Vagina (tissue), 2 donors: Measurements from ENCODE around the gene GPHA2. TPM values are rescaled to one million over a fixed set of nuclear protein-coding genes. Genes with fewer than 3 reads are reported as not detected.

Source experiments
- DNase-seq, 2 donors: peaks; one replicate each; pipeline ENCODE4 v3.0.0-alpha.2; 2017; ENCODE audit errors: extremely low spot score in 2 of 2
- H3K27ac ChIP-seq: fragments of 200-600 bp; sonication (generic); one replicate; pipeline ENCODE4 v1.5.1; 2019
- H3K27me3 ChIP-seq: fragments of 200-600 bp; sonication (generic); one replicate; pipeline ENCODE4 v1.5.1; 2019
- H3K36me3 ChIP-seq, 2 donors: fragments of 200-600 bp; sonication (generic); one replicate each; pipeline ENCODE4 v1.5.1; 2017 to 2019
- H3K4me1 ChIP-seq: fragments of 200-600 bp; sonication (generic); one replicate; pipeline ENCODE4 v1.5.1; 2019
- H3K4me3 ChIP-seq, 2 donors: fragments of 200-600 bp; sonication (generic); 1 replicate in 1 of 2; 2 replicates in 1 of 2; pipeline ENCODE4 v1.5.1; 2016 to 2019
- H3K9me3 ChIP-seq: fragments of 200-600 bp; sonication (generic); one replicate; pipeline ENCODE4 v1.5.1; 2019
- CTCF ChIP-seq, 3 experiments: fragments of 450-650 bp in 2 of 3; fragments of 200-600 bp in 1 of 3; sonication (generic) in 1 of 3; IDR thresholded peaks; one replicate each; pipeline ENCODE4 v1.5.1; 2017 to 2019; ENCODE audit warnings: antibody characterized with exemption in 3 of 3, mild to moderate bottlenecking in 2 of 3, moderate library complexity in 2 of 3
- POLR2A ChIP-seq, 2 donors: fragments of 450-650 bp; IDR thresholded peaks; one replicate each; pipeline ENCODE4 v1.6.1; 2017; ENCODE audit warnings: antibody characterized with exemption in 2 of 2, mild to moderate bottlenecking in 2 of 2, moderate library complexity in 2 of 2
- POLR2AphosphoS5 ChIP-seq, 2 donors: sonication (generic); formaldehyde crosslinking; IDR thresholded peaks; one replicate each; pipeline ENCODE4 v1.9.0; 2017; ENCODE audit warnings: antibody characterized with exemption in 2 of 2, mild to moderate bottlenecking in 2 of 2, low read depth in 1 of 2; ENCODE audit not compliant: insufficient read depth in 1 of 2
- intact Hi-C: fragments of 100-400 bp; cut with DNase I; formaldehyde crosslinking; loops from one replicate; pipeline ENCODE4 v1.15.1; 2023
- total RNA-seq: library from RNA; depleted of rRNA; stranded (reverse); fragments of >200 nt; gene quantifications from one replicate; pipeline ENCODE4 v1.2.3, GENCODE V29; 2016

GPHA2 gene
- total RNA-seq, 1 donor from 2014 or later: not detected

- Histone ChIP-seq H3K4me3 (peak overlapping the region; percentile 76 to 83), H3K27ac (no peak overlapping the region), H3K27me3 (no peaks in the 10 kb centered on the region), H3K36me3 (peaks cover 0 to 34% of the 10 kb centered on the region in 2 donors), H3K9me3 (no peaks in the 10 kb centered on the region), H3K4me1 (peaks cover 26% of the 10 kb centered on the region)
- no peak for DNase-seq
- intact Hi-C loops: no loop called here
- no peak for TF ChIP-seq POLR2AphosphoS5 (IDR thresholded peaks at IDR 0.05; ENCODE audit: insufficient read depth in 1 of 2, low read depth in 1 of 2)
- TF ChIP-seq CTCF (IDR thresholded peaks at IDR 0.05): no peak
- no peak for TF ChIP-seq POLR2A (IDR thresholded peaks at IDR 0.05)
These were observed 9.9 kb downstream of the GPHA2 start for GRCh38 chr11:64925536-64926436.

- Histone ChIP-seq H3K27ac (peak overlapping the region; percentile 97), H3K4me3 (peak overlapping the region; percentile 76 to 83), H3K36me3 (peaks cover 0 to 25% of the 10 kb centered on the region in 2 donors), H3K4me1 (peaks cover 26% of the 10 kb centered on the region), H3K27me3 (no peaks in the 10 kb centered on the region), H3K9me3 (no peaks in the 10 kb centered on the region)
- no peak for DNase-seq
- TF ChIP-seq POLR2AphosphoS5 (IDR thresholded peaks at IDR 0.05; ENCODE audit: insufficient read depth in 1 of 2, low read depth in 1 of 2) (no peak), CTCF (IDR thresholded peaks at IDR 0.05) (no peak), POLR2A (IDR thresholded peaks at IDR 0.05) (no peak)
- intact Hi-C loops: loop anchor here (1.0 kb wide), 1 partner anchor 44 kb away; no protein-coding TSS in a partner anchor
These were observed 10.8 kb downstream of the GPHA2 start for GRCh38 chr11:64924910-64925284.

GRCh38 chr11:64923944-64924909 lies 11.5 kb downstream of the GPHA2 start, which contains the start of gene PPP2R5B:
PPP2R5B (plus strand) TSS chr11:64924689; CDS start chr11:64925735, 1,046 bp downstream.
- no peaks in the 10 kb centered on the region for H3K27me3 ChIP-seq
- intact Hi-C loops: loop anchor here (1.0 kb wide), 1 partner anchor 43 kb away; no protein-coding TSS in a partner anchor
- peak within 1 kb of the TSS; percentile 76 to 83 for H3K4me3 ChIP-seq

GRCh38 chr11:64923151-64923661 lies 12.5 kb downstream of the GPHA2 start:
- no peak for TF ChIP-seq POLR2A (IDR thresholded peaks at IDR 0.05)
- no peak for TF ChIP-seq POLR2AphosphoS5 (IDR thresholded peaks at IDR 0.05; ENCODE audit: insufficient read depth in 1 of 2, low read depth in 1 of 2)
- no peak for TF ChIP-seq CTCF (IDR thresholded peaks at IDR 0.05)
- Histone ChIP-seq H3K27me3 (no peaks in the 10 kb centered on the region), H3K9me3 (no peaks in the 10 kb centered on the region), H3K36me3 (peaks cover 0 to 12% of the 10 kb centered on the region in 2 donors), H3K27ac (peak overlapping the region; percentile 97), H3K4me1 (peaks cover 36% of the 10 kb centered on the region), H3K4me3 (no peak overlapping the region)
- intact Hi-C loops: no loop called here
- DNase-seq: no peak

More at GRCh38 chr11:64923944-64924909, 11.5 kb downstream of the GPHA2 start, which contains the start of gene PPP2R5B:
- TF ChIP-seq CTCF (IDR thresholded peaks at IDR 0.05) (no peak), POLR2A (IDR thresholded peaks at IDR 0.05) (peak in 1 of 2 donors; percentile 75), POLR2AphosphoS5 (IDR thresholded peaks at IDR 0.05; ENCODE audit: insufficient read depth in 1 of 2, low read depth in 1 of 2) (peak; percentile 88 to 94)
- peaks cover 26% of the 10 kb centered on the region for H3K4me1 ChIP-seq
- H3K36me3 ChIP-seq: peaks cover 0 to 18% of the 10 kb centered on the region in 2 donors
- peak within 1 kb of the TSS; percentile 97 for H3K27ac ChIP-seq
- peak in 1 of 2 donors; percentile 98 for DNase-seq
- H3K9me3 ChIP-seq: no peaks in the 10 kb centered on the region
